Brain pericyte (primary cell): ENCODE data around the gene RLF.

Experiments used
- DNase-seq: peaks from one replicate; pipeline ENCODE4 v3.0.0-alpha.2; 2012; ENCODE audit warnings: low read depth, low spot score

Gene RLF

GRCh38 chr1:40272653-40273213 lies 111.5 kb downstream of the RLF start:
- no peak for DNase-seq

- DNase-seq, result no peak
Measured at GRCh38 chr1:40273547-40274166, 112.5 kb downstream of the RLF start.

- DNase-seq, result no peak
Measured at GRCh38 chr1:40274331-40274730, 113.1 kb downstream of the RLF start.

- DNase-seq, result no peak
Measured at GRCh38 chr1:40276122-40276521, 114.9 kb downstream of the RLF start.

- no peak for DNase-seq
Measured at GRCh38 chr1:40281853-40282252, 120.7 kb downstream of the RLF start.
